GM21367 (cell line): ENCODE measurements around the gene MAP1A.
"Not testable (repeated sequence)": the region's sequence is repeated elsewhere in the genome, so short reads cannot be mapped to it uniquely, and the experiment has no call there.

Source experiments
- ATAC-seq: cut with Tn5 transposase; IDR thresholded peaks from one replicate; pipeline ENCODE4 v1.9.1; 2021; ENCODE audit not compliant: unreplicated experiment

Gene MAP1A

GRCh38 chr15:43528542-43529007 lies 11.2 kb downstream of the MAP1A start:
- ATAC-seq = no peak

DNA sequence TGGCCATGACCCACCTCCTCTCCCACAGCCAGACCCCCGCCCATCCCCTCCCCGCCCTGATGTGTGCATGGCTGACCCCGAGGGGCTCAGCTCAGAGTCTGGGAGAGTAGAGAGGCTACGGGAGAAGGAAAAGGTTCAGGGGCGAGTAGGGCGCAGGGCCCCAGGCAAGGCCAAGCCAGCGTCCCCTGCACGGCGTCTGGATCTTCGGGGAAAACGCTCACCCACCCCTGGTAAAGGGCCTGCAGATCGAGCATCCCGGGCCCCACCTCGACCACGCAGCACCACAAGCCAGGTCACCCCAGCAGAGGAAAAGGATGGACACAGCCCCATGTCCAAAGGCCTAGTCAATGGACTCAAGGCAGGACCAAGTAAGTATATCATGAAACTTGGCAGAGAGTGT lies 11.7 kb downstream of the MAP1A start:
- no peak for ATAC-seq

- no peak for ATAC-seq
Observed at GRCh38 chr15:43529587-43530345, 12.4 kb downstream of the MAP1A start.

DNA sequence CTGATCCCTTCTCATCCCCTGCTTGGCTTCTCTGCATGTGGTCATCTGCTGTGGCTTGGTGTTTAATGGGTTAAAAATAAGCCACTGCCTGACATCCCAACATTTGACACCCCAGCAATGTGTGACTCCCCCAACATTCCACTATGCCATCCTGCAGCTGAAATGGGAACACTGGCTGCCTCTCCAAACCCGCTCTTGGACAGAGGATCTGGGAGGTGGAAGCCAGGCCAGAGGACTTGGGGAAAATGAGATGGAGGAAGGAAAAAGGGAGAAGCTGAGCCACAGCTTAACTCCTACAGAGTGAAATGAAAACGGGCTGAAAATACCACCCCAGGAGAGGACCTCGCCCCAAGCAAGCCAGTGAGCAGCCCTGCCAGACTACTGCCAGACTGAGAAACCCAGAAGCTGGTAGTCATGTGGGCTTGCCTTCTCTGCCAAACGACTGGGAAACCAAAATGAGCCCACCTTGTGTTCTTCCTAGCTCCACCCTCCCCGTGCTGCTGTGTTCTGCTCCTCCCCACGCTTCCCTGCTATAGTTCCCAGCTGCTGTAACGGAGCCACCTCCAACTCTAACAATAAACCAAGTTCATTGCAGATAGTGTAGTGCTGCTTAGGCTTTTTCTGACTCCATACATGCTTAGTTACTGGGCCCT lies 13.7 kb downstream of the MAP1A start:
- no peak for ATAC-seq

DNA sequence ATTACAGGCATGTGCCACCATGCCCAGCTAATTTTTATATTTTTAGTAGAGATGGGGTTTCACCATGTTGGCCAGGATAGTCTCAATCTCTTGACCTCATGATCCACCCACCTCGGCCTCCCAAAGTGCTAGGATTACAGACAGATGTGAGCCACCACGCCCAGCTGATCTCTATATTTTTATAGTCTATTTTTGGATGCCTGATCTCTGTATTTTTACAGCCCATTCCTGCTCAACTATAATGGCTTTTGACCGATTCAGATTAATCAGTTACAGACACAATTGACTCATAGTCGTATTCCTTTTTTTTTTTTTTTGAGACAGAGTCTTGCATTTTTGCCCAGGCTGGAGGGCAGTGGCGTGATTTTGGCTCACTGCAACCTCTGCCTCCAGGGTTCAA lies 15.4 kb downstream of the MAP1A start:
- ATAC-seq = not testable (repeated sequence)

DNA sequence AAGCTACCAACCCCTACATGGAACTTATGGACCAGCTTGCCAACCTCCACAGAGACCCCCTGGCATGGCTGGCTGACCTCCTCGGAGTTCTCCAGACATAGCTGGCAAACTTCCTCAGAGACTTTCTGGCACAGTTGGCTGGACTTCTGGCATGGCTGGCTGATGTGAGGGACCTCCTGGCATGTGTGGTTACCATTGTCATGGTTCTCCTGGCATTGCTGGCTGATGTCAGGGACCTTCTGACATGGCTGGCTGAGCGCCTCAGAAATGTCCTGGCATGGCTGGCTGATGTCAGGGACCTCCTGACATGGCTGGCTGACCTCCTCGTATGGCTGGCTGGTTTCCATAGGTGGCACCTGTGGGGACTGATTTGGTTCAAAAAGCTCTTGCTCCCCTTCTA lies 17.5 kb downstream of the MAP1A start:
- ATAC-seq = no peak

GRCh38 chr15:43538091-43538490 lies 20.7 kb downstream of the MAP1A start:
- ATAC-seq = no peak

DNA sequence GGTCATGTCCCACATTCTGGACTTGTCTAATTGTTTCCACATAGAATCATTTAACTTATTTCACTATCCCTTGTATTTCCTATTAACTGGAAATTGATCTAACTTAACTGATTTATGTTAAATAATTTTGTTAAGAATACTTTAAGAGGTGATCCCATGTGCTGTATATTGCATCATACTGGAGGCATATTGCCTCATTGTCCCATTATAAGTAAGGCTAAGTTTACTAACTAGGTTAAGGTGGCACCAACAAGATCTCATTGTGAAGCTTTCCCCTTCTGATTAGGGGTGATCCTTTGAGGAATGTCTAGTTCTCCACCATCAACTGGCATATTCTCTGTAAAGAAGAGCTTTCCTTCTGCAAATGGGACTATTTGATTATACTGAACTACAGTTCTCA lies 24.4 kb downstream of the MAP1A start:
- no peak for ATAC-seq

GRCh38 chr15:43544266-43544665 lies 26.9 kb downstream of the MAP1A start:
- no peak for ATAC-seq

GRCh38 chr15:43545426-43545825 lies 28.0 kb downstream of the MAP1A start:
- no peak for ATAC-seq

DNA sequence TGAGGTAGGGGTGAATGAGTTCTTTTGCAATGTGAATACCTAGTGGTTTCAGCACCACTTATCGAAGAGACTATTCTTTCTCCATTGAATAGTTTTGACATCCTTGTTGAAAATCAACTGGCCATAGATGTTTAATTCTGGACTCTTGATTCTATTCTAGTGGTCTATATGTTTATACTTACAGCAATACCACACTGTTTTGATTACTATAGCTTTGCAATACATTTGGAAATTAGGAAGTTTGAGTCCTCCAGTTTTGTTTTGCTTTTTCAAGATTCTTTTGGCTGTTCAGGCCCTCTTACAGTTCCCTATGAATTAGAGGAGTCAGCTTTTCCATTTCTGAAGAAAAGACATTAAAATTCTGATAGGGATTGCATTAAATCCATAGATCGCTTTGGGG lies 30.1 kb downstream of the MAP1A start:
- no peak for ATAC-seq

DNA sequence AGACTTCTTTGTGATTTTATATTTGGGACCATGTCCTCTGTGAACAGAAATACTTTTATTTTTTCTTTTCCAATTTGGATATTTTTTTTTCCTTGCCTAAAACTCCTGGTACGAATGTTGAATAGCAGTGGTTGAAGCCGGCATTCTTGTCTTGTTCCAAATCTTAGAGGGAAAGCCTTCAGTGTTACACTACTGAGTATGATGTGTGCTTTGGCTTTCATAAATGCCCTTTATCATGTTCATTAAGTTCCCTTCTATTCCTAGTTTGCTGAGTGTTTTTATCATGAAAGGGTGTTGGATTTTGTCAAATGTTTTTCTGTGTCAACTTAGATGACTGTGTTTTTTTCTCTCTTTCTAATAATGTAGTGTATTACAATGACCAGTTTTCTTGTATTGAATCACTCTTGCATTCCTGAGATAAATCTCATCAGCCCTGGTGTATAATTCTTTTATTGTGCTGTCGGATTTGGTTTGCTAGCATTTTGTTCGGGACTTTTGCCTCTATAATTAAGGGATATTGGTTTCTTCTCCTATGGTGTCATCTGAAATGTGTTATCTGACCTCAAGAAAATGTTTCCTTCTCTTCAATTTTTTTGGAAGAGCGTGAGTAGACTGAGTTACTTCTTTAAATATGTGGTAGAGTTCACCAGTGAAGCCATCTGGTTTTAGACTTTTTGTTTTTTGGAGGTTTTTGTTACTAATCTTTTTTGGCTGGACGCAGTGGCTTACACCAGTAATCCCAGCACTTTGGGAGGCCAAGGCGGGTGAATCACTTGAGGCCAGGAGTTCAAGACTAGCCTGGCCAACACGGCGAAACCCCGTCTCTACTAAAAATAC lies 33.3 kb downstream of the MAP1A start:
- no peak for ATAC-seq

DNA sequence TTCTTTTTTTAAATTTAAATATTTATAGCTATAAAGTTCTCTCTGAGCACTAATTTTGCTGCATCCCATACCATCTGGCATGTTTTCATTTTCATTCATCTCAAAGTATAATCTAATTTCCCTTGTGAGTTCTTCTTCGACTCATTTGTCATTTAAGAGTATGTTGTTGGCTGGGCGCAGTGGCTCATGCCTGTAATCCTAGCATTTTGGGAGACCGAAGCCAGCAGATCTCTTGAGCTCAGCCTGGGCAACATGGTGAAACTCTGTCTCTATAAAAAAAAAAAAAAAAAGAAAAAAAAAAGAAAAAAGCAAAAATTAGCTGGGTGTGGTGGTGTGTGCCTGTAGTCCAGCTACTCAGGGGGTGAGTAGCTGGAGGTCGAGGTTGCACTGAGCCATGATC lies 34.8 kb downstream of the MAP1A start:
- no peak for ATAC-seq

- ATAC-seq = no peak
Observed at GRCh38 chr15:43552986-43553385, 35.6 kb downstream of the MAP1A start.

GRCh38 chr15:43562753-43563152 lies 45.3 kb downstream of the MAP1A start:
- not testable (repeated sequence) for ATAC-seq

GRCh38 chr15:43563793-43564192 lies 46.4 kb downstream of the MAP1A start:
- not testable (repeated sequence) for ATAC-seq

- not testable (repeated sequence) for ATAC-seq
Observed at GRCh38 chr15:43566615-43567014, 49.2 kb downstream of the MAP1A start.

DNA sequence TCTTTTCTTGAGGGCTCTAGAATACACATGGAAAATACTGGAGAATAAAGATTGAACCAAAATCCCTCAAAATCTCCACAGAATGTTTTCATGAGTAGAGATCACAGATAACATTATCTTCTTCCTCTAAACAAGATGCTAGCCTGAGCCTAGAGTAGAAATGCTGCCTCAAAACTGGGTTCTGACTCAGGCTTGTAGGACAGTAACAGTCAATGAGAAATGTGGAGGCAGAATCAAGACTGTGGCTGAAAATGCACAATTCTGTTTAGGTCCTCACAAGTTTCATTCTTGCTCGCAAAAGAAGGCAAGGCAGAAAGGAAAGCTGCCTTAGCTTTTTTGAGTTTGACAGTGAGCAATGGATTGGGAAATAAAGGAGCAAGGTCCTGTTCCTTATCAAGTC lies 57.2 kb downstream of the MAP1A start:
- not testable (repeated sequence) for ATAC-seq
